Stimulated activated CD8-positive, alpha-beta memory T cell treated with anti-CD3 and anti-CD28 coated beads, Interleukin-12 subunit alpha, Interleukin-12 subunit beta, amount 100 ng/mL, for 1 hour (primary cell): Measurements from ENCODE around the gene THSD4.

Source experiments
- DNase-seq: peaks from one replicate; pipeline ENCODE4 v3.0.0-alpha.2; 2020; ENCODE audit warnings: low read depth

THSD4 gene

GRCh38 chr15:71225851-71226250, 110.6 kb downstream of the THSD4 start:
- DNase-seq: no peak

GRCh38 chr15:71226536-71227455, 111.5 kb downstream of the THSD4 start:
- no peak for DNase-seq

GRCh38 chr15:71228403-71228802, 113.1 kb downstream of the THSD4 start:
- no peak for DNase-seq

- no peak for DNase-seq
These were observed 115.0 kb downstream of the THSD4 start for GRCh38 chr15:71230303-71230702.

- DNase-seq: no peak
These were observed 116.5 kb downstream of the THSD4 start for GRCh38 chr15:71231758-71232157.

GRCh38 chr15:71232411-71232810, 117.1 kb downstream of the THSD4 start:
- DNase-seq: no peak

- no peak for DNase-seq
These were observed 122.4 kb downstream of the THSD4 start for GRCh38 chr15:71237456-71238188.

GRCh38 chr15:71238926-71239325, 123.7 kb downstream of the THSD4 start:
- no peak for DNase-seq

- no peak for DNase-seq
These were observed 124.5 kb downstream of the THSD4 start for GRCh38 chr15:71239592-71240364.

- DNase-seq: no peak
These were observed 127.0 kb downstream of the THSD4 start for GRCh38 chr15:71242292-71242691.

GRCh38 chr15:71244250-71244649, 129.0 kb downstream of the THSD4 start:
- DNase-seq: no peak

GRCh38 chr15:71245588-71245987, 130.3 kb downstream of the THSD4 start:
- no peak for DNase-seq

GRCh38 chr15:71248386-71248785, 133.1 kb downstream of the THSD4 start:
- DNase-seq: no peak

GRCh38 chr15:71249986-71250385, 134.7 kb downstream of the THSD4 start:
- DNase-seq: no peak

GRCh38 chr15:71250936-71251583, 135.8 kb downstream of the THSD4 start:
- no peak for DNase-seq

- DNase-seq: no peak
These were observed 136.3 kb downstream of the THSD4 start for GRCh38 chr15:71251584-71252043.

GRCh38 chr15:71252044-71252739, 136.9 kb downstream of the THSD4 start:
- no peak for DNase-seq

GRCh38 chr15:71252740-71253047, 137.4 kb downstream of the THSD4 start:
- no peak for DNase-seq

- no peak for DNase-seq
These were observed 139.2 kb downstream of the THSD4 start for GRCh38 chr15:71254491-71254890.

- DNase-seq: no peak
These were observed 141.8 kb downstream of the THSD4 start for GRCh38 chr15:71256934-71257664.

GRCh38 chr15:71259866-71260265, 144.6 kb downstream of the THSD4 start:
- DNase-seq: no peak
